Prostate gland (tissue), 2 donors: Measurements from ENCODE around the gene ARHGAP6.

Experiments used
- POLR2A ChIP-seq: fragments of 450-650 bp; IDR thresholded peaks from one replicate; pipeline ENCODE4 v1.6.1; 2016; ENCODE audit warnings: antibody characterized with exemption, mild to moderate bottlenecking
- POLR2AphosphoS5 ChIP-seq: sonication (generic); formaldehyde crosslinking; IDR thresholded peaks from one replicate; pipeline ENCODE4 v1.6.1; 2017; ENCODE audit warnings: antibody characterized with exemption
- TF ChIP-seq, protein P1 (sequence below), 4 experiments: fragments of 200-600 bp in 2 of 4; fragments of 450-650 bp in 2 of 4; sonication (generic) in 2 of 4; IDR thresholded peaks; 1 replicate in 3 of 4; 2 replicates in 1 of 4; pipeline ENCODE4 v1.5.1; 2016 to 2019; ENCODE audit warnings: antibody characterized with exemption in 4 of 4, mild to moderate bottlenecking in 2 of 4, moderate library complexity in 2 of 4

DNA sequence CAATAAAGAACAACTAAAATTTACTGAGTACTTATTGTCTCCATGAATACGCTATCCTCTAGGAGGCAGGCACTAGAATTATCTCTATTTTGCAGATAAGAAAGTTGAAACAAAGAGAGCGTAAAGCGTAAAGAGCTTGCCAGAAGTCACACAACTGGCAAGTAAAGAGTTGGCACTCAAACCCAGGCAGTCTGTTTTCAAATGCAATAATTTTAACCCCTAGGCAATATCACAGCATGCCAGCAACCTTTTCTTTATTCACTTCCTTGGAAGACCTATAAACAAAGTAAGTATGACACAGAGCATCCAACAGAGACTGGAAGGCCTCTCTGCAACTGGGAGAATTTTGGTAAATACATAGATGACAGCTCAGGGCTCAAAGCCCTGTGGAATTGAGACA is 395.7 kb downstream of the ARHGAP6 start:
- TF ChIP-seq, protein P1, sequence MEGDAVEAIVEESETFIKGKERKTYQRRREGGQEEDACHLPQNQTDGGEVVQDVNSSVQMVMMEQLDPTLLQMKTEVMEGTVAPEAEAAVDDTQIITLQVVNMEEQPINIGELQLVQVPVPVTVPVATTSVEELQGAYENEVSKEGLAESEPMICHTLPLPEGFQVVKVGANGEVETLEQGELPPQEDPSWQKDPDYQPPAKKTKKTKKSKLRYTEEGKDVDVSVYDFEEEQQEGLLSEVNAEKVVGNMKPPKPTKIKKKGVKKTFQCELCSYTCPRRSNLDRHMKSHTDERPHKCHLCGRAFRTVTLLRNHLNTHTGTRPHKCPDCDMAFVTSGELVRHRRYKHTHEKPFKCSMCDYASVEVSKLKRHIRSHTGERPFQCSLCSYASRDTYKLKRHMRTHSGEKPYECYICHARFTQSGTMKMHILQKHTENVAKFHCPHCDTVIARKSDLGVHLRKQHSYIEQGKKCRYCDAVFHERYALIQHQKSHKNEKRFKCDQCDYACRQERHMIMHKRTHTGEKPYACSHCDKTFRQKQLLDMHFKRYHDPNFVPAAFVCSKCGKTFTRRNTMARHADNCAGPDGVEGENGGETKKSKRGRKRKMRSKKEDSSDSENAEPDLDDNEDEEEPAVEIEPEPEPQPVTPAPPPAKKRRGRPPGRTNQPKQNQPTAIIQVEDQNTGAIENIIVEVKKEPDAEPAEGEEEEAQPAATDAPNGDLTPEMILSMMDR (IDR thresholded peaks at IDR 0.05), result no peak
- TF ChIP-seq POLR2A (no peak), POLR2AphosphoS5 (no peak)
